SK-N-SH treated with all-trans-retinoic acid at 6 μM for 48 hours (cell line): ENCODE data around the gene GBX1.

ENCODE experiments used
- BACH2 ChIP-seq: fragments of 250-450 bp; sonication (Bioruptor Pico); IDR thresholded peaks from 2 replicates; pipeline ENCODE4 v1.9.0; 2021; ENCODE audit warnings: mild to moderate bottlenecking, borderline replicate concordance
- CREB5 ChIP-seq: fragments of 250-450 bp; sonication (Bioruptor Pico); IDR thresholded peaks from 2 replicates; pipeline ENCODE4 v1.5.1; 2020; ENCODE audit warnings: low read depth, mild to moderate bottlenecking, moderate library complexity
- ESRRG ChIP-seq: fragments of 250-450 bp; sonication (Bioruptor Pico); IDR thresholded peaks from 2 replicates; pipeline ENCODE4 v1.6.1; 2021; ENCODE audit warnings: mild to moderate bottlenecking
- POU6F1 ChIP-seq: fragments of 250-450 bp; sonication (Bioruptor Pico); IDR thresholded peaks from 2 replicates; pipeline ENCODE4 v1.8.0; 2021; ENCODE audit warnings: low read depth, mild to moderate bottlenecking, moderate library complexity, borderline replicate concordance
- SNAI2 ChIP-seq: fragments of 250-450 bp; sonication (Bioruptor Pico); IDR thresholded peaks from 2 replicates; pipeline ENCODE4 v1.5.0; 2020; ENCODE audit warnings: mild to moderate bottlenecking, moderate library complexity
- TCF4 ChIP-seq: fragments of 250-450 bp; sonication (Bioruptor Pico); IDR thresholded peaks from 2 replicates; pipeline ENCODE4 v1.8.0; 2021; ENCODE audit warnings: mild to moderate bottlenecking, moderate library complexity, borderline replicate concordance
- TSHZ2 ChIP-seq: fragments of 250-450 bp; sonication (Bioruptor Pico); IDR thresholded peaks from 2 replicates; pipeline ENCODE4 v1.5.0; 2020; ENCODE audit warnings: mild to moderate bottlenecking, moderate library complexity
- ZC3H10 ChIP-seq: fragments of 250-450 bp; sonication (Bioruptor Pico); IDR thresholded peaks from 2 replicates; pipeline ENCODE4 v1.5.1; 2021; ENCODE audit warnings: mild to moderate bottlenecking, moderate library complexity
- ZFP30 ChIP-seq: fragments of 450-650 bp; formaldehyde crosslinking; IDR thresholded peaks from 2 replicates; pipeline ENCODE4 v1.5.0; 2022; ENCODE audit warnings: mild to moderate bottlenecking, moderate library complexity
- ZNF565 ChIP-seq: fragments of 450-650 bp; formaldehyde crosslinking; conservative IDR thresholded peaks from 2 replicates; pipeline ENCODE4 v1.5.0; 2020; ENCODE audit warnings: low read depth, mild to moderate bottlenecking, moderate library complexity
- ZNF70 ChIP-seq: fragments of 450-650 bp; formaldehyde crosslinking; IDR thresholded peaks from 2 replicates; pipeline ENCODE4 v1.5.0; 2020; ENCODE audit warnings: mild to moderate bottlenecking, moderate library complexity
- TF ChIP-seq, protein P1 (sequence below): fragments of 250-450 bp; sonication (Bioruptor Pico); IDR thresholded peaks from 2 replicates; pipeline ENCODE4 v1.8.0; 2020; ENCODE audit warnings: mild to moderate bottlenecking, moderate library complexity, borderline replicate concordance

DNA sequence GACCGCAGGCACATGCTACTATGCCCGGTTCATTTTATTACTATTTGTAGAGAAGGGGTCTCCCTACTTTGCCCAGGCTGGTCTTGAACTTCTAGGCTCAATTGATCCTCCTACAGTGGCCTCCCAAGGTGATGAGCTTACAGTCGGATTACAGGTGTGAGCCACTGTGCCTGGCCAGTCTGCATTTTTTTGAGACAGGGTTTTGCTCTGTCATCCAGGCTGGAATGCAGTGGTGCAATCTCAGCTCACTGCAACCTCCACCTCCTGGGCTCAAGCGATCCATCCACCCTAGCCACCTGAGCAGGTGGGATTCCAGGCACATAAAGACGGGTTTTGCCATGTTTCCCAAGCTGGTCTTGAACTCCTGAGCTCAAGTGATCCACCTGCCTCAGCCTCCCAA lies 45.1 kb upstream of the GBX1 start:
- TF ChIP-seq POU6F1 (CRISPR knock-in tag) (no peak), CREB5 (no peak), ZC3H10 (CRISPR knock-in tag) (no peak), TSHZ2 (CRISPR knock-in tag) (no peak), ZNF70 (CRISPR knock-in tag) (no peak), BACH2 (CRISPR knock-in tag) (no peak), ESRRG (CRISPR knock-in tag) (no peak), ZFP30 (CRISPR knock-in tag) (no peak), SNAI2 (CRISPR knock-in tag) (no peak), ZNF565 (CRISPR knock-in tag) (no peak), TCF4 (CRISPR knock-in tag) (no peak)
- TF ChIP-seq, protein P1, sequence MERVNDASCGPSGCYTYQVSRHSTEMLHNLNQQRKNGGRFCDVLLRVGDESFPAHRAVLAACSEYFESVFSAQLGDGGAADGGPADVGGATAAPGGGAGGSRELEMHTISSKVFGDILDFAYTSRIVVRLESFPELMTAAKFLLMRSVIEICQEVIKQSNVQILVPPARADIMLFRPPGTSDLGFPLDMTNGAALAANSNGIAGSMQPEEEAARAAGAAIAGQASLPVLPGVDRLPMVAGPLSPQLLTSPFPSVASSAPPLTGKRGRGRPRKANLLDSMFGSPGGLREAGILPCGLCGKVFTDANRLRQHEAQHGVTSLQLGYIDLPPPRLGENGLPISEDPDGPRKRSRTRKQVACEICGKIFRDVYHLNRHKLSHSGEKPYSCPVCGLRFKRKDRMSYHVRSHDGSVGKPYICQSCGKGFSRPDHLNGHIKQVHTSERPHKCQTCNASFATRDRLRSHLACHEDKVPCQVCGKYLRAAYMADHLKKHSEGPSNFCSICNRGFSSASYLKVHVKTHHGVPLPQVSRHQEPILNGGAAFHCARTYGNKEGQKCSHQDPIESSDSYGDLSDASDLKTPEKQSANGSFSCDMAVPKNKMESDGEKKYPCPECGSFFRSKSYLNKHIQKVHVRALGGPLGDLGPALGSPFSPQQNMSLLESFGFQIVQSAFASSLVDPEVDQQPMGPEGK (CRISPR knock-in tag) = no peak
